Mucosa of descending colon (tissue), 3 donors: ENCODE results near the gene HERC6. TPM values are rescaled to one million over a fixed set of nuclear protein-coding genes. Genes with fewer than 3 reads are reported as not detected.

Source experiments
- ATAC-seq: fragments of 200-7000 bp; cut with Tn5 transposase; one replicate; pipeline ENCODE4 v1.9.1; 2020; ENCODE audit warnings: mild to moderate bottlenecking, moderate library complexity
- DNase-seq, 3 donors: peaks; one replicate each; pipeline ENCODE4 v3.0.0-alpha.2; 2020
- H3K36me3 ChIP-seq: fragments of 200-600 bp; one replicate; pipeline ENCODE4 v1.8.0; 2021; ENCODE audit warnings: low read depth, mild to moderate bottlenecking
- H3K4me1 ChIP-seq: fragments of 200-600 bp; one replicate; pipeline ENCODE4 v1.8.0; 2021; ENCODE audit warnings: low read depth, mild to moderate bottlenecking
- H3K4me3 ChIP-seq: fragments of 200-600 bp; one replicate; pipeline ENCODE4 v1.8.0; 2021; ENCODE audit warnings: mild to moderate bottlenecking
- H3K9me3 ChIP-seq: fragments of 200-600 bp; one replicate; pipeline ENCODE4 v1.8.0; 2021; ENCODE audit warnings: mild to moderate bottlenecking
- intact Hi-C, 2 donors: fragments of 100-400 bp; cut with DNase I in 1 of 2; cut with micrococcal nuclease in 1 of 2; formaldehyde crosslinking; loops; one replicate each; pipeline versions ENCODE4 v1.11.0 to v1.11.1; 2022; cut with DNase I, micrococcal nuclease
- total RNA-seq, 3 donors: library from RNA; stranded (reverse); fragmentation: NEBNext Ultra II Directional in 2 of 3; extraction: Animal tissue kit (Norgen Biotek cat#: 25700) in 2 of 3; gene quantifications; one replicate each; pipeline versions ENCODE4 v1.2.1 to v1.2.4, GENCODE V29; 2021 to 2023
- TF ChIP-seq, protein P1 (sequence below): fragments of 200-600 bp; IDR thresholded peaks from one replicate; pipeline ENCODE4 v1.8.0; 2022; ENCODE audit warnings: antibody characterized with exemption, mild to moderate bottlenecking
- donor health status: DM: no; HTN: no; CAD: no; lungs with moderate emphysema.
- donor health status: DM: no; HTN: no; CAD: no.
- donor health status: DM: no; HTN: yes; CAD: no.

Gene HERC6
- total RNA-seq, 3 donors from 2014 or later, result 7.5 to 8.8 (median 8.2) TPM

DNA sequence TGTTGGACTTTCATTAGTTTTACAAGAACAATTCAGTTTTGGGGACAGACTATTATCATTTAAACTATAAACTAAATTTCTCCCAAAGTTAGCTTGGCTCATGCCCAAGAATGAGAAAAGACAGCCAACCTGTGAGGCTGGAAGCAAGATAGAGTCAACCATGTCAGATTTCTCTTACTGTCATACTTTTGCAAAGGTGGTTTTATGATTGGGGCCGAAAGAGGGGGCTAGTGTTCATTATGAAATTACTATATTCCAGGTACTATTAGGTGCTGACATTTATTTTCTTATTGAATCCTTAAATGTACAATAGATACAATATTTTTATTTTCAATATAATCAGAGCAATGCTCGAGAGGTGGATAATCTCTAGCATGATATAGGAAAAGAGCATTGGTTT, 30.6 kb downstream of the HERC6 start:
- H3K36me3 ChIP-seq, result no peaks in the 10 kb centered on the region
- no peak overlapping the region for H3K4me3 ChIP-seq
- no peaks in the 10 kb centered on the region for H3K9me3 ChIP-seq
- no peak for DNase-seq
- TF ChIP-seq, protein P1, sequence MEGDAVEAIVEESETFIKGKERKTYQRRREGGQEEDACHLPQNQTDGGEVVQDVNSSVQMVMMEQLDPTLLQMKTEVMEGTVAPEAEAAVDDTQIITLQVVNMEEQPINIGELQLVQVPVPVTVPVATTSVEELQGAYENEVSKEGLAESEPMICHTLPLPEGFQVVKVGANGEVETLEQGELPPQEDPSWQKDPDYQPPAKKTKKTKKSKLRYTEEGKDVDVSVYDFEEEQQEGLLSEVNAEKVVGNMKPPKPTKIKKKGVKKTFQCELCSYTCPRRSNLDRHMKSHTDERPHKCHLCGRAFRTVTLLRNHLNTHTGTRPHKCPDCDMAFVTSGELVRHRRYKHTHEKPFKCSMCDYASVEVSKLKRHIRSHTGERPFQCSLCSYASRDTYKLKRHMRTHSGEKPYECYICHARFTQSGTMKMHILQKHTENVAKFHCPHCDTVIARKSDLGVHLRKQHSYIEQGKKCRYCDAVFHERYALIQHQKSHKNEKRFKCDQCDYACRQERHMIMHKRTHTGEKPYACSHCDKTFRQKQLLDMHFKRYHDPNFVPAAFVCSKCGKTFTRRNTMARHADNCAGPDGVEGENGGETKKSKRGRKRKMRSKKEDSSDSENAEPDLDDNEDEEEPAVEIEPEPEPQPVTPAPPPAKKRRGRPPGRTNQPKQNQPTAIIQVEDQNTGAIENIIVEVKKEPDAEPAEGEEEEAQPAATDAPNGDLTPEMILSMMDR, result no peak
- intact Hi-C loops, result no loop called here
- no peak for ATAC-seq
- no peaks in the 10 kb centered on the region for H3K4me1 ChIP-seq

DNA sequence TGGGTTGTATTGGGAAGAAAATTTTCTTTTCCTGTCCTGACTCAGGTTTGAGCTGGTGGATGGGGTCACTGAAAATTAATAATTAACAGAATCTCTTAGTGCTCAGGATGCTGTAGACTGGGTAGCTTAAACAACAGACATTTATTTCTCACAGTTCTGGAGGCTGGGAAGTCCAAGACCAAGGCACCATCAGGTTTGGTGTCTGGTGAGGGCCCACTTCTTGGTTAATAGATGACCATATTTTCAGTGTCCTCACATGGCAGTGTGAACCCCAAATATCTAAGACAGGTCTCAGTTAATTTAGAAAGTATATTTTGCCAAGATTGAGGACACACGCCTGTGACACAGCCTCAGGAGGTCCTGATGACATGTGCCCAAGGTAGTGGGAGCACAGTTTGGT, 31.1 kb downstream of the HERC6 start:
- Histone ChIP-seq H3K36me3 (no peaks in the 10 kb centered on the region), H3K9me3 (no peaks in the 10 kb centered on the region), H3K4me1 (no peaks in the 10 kb centered on the region), H3K4me3 (no peak overlapping the region)
- intact Hi-C loops, result no loop called here
- DNase-seq (no peak), ATAC-seq (no peak)
- TF ChIP-seq, protein P1, result no peak

DNA sequence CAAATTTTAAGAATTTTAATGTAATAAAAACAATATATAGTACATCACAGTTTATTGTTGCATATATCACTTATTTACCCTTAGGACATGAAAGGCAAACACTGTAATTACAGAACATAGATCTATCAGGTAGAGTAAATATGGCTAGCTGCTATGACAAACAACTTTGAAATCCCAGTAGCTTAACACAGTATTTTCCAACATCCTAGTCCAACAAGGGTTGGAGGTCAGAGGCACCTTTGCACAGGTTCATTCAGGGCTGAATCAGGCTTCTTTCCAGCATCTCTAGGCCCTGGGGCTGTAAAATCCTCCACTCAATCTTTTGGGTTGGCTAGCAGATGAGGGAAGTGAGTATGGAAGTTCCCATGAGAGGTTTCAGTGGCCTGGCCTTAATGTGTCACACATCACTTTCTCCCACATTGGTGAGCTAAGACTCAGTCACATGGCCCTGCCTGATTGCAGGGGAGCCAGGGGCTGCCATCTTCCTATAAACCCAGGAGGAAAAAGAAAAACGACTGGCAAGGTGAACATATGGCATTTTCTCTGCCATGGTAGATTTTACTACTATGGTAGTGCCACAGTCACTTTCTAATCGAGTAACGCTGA, 32.9 kb downstream of the HERC6 start:
- Histone ChIP-seq H3K4me1 (no peaks in the 10 kb centered on the region), H3K9me3 (no peaks in the 10 kb centered on the region), H3K36me3 (no peaks in the 10 kb centered on the region), H3K4me3 (no peak overlapping the region)
- intact Hi-C loops, result no loop called here
- DNase-seq (no peak), ATAC-seq (no peak)
- TF ChIP-seq, protein P1, result no peak

DNA sequence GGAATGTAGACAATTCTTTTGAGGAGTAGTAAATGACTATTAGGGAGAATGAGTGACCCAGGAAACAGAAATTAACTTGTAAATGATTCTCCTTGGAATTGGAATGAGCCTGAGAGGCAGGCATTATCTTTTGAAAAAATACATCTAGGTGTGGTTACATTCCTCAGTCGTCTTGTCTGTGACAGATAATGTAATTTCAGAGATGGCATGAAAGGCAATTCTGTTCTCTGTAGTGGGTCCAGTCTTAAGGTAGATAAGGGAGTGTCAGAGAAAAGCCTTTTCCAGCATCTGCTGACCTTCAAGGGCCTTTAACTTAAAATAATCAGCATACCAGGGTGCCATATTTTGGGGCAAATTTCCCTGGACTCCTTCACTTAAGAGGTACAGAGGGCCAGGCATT, 35.1 kb downstream of the HERC6 start:
- no peaks in the 10 kb centered on the region for H3K36me3 ChIP-seq
- ATAC-seq (no peak), DNase-seq (no peak)
- intact Hi-C loops, result no loop called here
- no peak overlapping the region for H3K4me3 ChIP-seq
- TF ChIP-seq, protein P1, result no peak
- no peaks in the 10 kb centered on the region for H3K9me3 ChIP-seq
- no peaks in the 10 kb centered on the region for H3K4me1 ChIP-seq

DNA sequence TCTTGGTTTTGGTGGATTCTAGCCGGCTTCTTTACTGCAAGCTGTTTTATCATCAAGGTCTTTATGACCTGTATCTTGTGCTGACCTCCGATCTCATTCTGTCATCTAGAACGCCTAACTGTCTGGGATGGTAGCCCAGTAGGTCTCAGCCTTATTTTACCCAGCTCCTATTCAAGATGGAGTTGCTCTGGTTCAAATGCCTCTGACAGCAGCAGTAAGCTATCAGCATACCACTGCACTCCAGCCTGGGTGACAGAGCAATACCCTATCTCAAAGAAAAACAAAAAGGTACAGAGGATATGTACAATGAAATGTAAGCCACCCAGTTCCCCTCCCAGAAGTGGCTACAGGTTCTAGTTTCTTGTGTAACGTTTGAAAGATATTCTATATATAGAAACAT, 36.1 kb downstream of the HERC6 start:
- H3K4me3 ChIP-seq, result no peak overlapping the region
- no peaks in the 10 kb centered on the region for H3K9me3 ChIP-seq
- H3K36me3 ChIP-seq, result no peaks in the 10 kb centered on the region
- intact Hi-C loops, result no loop called here
- no peak for DNase-seq
- TF ChIP-seq, protein P1, result no peak
- H3K4me1 ChIP-seq, result no peaks in the 10 kb centered on the region
- no peak for ATAC-seq

DNA sequence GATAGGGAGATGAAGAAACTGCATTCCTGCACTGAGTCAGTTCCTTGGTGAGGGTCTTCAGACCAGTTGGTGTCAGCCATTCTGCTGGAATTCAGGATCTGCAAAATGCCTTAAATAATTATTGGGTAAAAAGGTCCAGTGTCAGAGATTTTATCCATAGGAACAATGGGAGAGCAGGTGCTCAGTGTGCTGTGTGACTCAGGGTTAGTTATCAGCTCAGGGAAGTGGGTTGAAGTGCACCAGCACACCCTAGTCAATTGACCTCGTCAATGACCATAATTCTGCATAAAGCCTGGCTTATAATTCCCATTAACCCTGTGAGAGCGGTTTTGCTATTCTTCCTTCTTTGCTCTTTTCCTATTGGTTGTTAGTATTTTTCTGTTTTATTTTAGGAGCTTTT, 37.3 kb downstream of the HERC6 start:
- TF ChIP-seq, protein P1, result no peak
- no peaks in the 10 kb centered on the region for H3K4me1 ChIP-seq
- peak in 1 of 3 donors; percentile 7 for DNase-seq
- no peaks in the 10 kb centered on the region for H3K9me3 ChIP-seq
- ATAC-seq, result peak; percentile 95
- intact Hi-C loops, result no loop called here
- no peaks in the 10 kb centered on the region for H3K36me3 ChIP-seq
- H3K4me3 ChIP-seq, result no peak overlapping the region
